NCI-H1694 (cell line): ENCODE data around the gene ISM2.
"Not testable (repeated sequence)": the region's sequence is repeated elsewhere in the genome, so short reads cannot be mapped to it uniquely, and the experiment has no call there.

Experiments used
- DNase-seq: peaks from one replicate; lab custom pipeline; 2025; lab: John Stamatoyannopoulos, UW

Gene ISM2

DNA sequence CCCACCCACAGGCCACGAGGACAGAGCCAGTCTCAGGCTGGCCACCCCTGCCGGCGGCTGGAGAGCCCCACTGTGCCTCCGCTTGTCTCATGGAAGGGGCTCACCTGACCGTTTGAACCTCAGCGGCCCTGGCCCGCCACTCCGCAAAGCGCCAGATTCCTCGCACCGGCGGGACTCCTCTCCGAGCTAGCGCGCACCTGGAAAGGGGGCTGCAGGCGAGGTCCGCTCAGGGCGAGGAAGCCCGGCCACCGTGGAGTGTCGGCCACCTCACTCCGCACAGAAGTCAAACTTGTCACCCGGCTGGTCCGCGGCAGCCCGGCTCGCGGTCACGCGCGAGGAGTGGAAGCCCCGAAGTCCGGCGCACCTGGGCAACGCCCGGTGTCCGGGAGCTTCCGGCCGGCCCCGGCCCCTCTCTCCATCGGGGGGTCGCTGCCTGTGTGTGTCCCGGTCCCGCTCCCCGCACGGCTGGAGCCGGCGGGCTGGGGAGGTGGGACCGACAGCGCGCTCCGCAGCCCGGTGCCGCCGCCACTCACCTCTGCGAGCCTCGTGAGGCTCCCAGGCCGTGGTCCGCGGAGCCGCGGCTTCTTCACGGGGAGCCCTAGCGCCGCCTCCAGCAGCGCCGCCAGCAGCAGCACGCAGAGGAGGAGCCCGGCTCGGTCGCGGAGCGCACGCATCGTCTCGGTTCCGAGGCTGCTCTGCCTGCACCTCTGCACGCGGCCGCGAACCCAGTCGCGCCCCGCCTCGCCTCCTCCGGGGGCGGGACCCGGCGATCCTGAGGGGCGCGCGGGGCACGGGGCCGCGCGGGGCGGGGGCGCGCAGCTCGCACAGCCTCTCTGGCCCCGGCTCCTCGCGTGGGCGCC is at the start of gene ISM2:
Gene ISM2, minus strand, starts transcription at position 697 of the 860 bp plus-strand sequence. Its CDS starts 23 bp downstream, at position 674.
- peak; percentile 33 for DNase-seq

DNA sequence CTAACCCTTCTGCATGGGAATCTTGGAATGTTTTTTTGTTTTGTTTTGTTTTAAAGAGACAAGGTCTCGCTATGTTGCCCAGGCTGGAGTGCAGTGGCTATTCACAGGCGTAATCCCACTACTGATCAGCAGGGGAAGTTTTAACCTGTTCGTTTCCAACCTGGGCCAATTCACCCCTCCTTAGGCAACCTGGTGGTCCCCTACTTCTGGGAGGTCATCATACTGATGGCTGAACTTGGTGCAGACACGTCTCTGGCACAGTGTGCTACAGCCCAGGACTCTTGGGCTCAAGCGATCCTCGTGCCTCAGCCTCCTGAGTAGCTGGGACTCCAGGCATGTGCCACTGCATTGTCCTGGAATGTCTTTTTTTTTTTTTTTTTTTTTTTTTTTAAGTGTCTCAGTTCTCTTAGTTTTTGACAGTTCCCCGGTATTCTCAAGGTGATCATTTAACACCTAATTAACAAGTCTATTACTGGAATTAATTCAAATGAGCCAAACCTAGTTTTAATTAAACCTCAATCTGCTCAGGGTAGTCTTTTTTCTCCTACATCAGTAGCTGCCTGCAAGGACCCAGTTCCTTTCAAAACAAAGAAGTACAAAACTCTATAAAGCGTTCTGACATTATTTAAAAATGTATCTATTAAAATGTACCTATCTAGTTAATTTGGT is 49.0 kb upstream of the ISM2 start:
- no peak for DNase-seq

DNA sequence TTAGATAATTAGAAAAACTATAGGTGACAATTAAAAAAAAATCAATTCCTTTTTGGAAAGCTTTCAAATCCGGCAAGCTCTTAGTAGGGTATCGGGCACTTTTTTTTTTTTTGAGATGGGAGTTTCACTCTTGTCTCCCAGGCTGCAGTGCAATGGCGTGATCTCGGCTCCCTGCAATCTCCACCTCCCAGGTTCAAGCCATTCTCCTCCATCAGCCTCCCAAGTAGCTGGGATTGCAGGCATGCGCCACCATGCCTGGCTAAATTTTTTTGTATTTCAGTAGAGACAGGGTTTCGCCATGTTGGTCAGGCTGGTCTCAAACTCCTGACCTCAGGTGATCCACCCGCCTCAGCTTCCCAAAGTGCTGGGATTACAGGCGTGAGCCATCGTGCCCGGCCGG is 46.6 kb upstream of the ISM2 start:
- not testable (repeated sequence) for DNase-seq

DNA sequence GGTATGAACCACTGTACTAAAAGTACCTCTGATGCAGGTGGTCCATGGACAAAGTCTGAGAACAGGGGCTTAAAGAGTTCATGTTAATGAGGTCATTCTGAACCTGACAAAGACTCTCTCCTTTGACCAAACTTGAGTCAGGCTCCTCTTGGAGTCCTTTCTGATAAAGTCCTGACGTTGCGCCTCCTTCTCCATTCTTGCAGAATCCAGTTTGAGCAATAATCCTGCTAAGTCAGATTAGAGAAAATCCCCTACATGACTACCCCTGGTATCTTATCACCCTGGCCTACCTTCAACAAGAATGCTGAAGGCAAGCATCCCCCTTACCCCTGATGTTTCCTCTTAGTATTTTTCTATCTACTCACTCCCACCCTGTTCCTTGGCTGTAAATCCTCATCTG is 46.0 kb upstream of the ISM2 start:
- DNase-seq, result no peak

DNA sequence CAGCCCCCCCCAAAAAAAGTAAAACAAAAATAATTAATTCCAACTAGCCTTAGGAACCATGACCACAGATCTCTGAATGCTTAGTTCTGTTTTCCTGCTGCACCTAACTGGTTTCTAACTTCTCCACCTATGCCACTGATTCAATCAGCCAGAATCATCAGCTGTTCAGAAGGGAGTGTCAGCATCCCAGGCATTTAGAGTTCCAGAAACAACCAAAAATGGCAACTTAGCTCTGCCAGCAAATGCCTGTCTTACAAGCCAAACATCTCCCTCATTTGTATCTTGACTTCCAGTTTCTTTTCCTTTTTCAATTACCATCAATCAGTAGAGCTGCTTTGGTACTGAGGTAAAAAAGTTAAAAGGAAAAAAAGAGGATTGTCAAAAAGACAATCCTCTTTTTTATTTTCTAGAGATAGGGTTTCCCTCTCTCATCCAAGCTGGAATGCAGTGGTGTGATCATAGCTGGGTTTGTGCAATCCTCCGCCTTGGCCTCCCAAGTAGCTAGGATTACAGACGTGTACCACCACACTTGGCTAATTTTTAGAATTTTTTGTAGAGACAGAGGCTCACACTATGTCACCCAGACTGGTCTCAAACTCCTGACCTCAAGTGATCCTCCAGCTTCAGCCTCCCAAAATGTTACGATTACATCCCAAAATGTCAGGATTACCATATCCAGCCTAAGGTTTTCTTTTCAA is 45.2 kb upstream of the ISM2 start:
- DNase-seq, result no peak

DNA sequence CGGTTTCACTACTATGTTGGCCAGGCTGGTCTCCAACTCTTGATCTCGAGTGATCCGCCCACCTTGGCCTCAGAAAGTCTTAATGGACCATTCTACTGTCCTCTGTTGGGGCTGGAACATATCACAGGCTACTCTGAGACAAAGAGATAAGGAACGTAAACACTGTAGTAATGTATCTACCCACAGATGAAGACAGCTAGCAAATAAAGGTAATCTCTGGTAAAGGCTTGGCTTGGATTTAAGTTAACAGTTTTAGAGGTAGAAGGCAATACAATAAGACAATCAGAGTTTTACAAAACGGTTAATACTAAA is 44.6 kb upstream of the ISM2 start:
- DNase-seq, result no peak

DNA sequence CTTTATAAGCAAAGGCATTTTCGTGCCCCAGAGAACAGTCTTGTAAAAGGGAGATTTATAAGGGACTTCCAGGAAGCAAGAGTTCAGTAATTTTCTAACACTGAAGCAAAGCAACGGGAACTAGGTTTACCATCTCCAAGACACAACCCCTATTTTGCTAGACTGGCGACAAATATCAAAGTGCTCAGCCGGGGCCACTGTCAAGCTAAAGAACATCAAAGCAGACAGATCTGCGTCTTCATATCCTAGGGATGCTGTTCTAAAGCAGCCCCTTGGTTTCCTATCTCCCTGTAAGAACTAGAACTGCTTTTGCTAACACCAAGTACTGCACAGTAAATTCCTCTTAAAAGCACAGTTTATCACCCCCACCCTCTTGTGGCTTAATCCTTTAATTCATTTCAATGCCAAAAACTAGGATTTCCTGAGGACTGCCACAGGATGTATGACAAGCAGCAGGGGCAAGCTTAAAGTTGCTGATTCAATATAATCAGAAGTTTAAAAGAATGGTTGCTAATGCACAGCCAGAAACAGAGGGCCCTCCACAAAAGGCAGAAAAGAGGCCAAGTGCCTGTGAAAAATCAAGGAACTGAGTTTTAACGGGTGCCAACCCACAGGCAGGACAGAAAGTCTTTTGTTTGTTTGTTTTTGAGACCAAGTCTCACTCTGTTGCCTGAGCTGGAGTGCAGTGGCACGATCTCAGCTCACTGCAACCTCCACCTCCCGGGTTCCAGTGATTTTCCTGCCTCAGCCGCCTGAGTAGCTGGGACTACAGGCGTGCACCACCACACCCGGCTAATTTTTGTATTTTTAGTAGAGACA is 44.0 kb upstream of the ISM2 start:
- no peak for DNase-seq

DNA sequence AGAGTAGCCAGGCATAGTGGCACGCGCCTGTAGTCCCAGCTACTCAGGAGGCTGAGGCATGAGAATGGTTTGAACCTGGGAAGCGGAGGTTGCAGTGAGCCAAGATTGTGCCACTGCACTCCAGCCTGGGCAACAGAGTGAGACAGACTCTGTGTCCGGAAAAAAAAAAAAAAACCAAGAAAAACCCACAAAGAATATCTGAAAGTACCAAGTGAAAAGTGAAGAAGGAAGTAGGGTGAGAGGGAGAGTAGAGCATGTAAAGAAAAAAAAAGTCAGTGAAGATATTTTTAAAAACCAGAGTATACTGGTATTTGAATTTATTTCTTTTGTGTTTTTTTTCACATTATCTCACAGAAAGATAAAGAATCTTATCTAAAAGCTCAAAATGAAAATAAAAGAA is 43.3 kb upstream of the ISM2 start:
- DNase-seq, result no peak

DNA sequence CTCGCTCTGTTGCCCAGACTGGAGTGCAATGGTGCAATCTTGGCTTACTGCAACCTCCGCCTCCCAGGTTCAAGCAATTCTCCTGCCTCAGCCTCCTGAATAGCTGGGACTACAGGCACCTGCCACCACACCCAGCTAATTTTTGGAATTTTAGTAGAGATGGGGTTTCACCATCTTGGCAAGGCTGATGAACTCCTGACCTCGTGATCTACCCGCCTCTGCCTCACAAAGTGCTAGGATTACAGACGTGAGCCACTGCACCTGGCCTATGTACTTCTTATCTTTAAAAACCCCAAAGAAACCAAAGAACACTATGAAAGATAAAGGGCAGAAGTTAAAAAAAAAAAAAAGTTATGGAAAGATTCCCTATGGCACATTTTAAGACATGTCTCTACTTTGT is 38.3 kb upstream of the ISM2 start:
- DNase-seq, result not testable (repeated sequence)

DNA sequence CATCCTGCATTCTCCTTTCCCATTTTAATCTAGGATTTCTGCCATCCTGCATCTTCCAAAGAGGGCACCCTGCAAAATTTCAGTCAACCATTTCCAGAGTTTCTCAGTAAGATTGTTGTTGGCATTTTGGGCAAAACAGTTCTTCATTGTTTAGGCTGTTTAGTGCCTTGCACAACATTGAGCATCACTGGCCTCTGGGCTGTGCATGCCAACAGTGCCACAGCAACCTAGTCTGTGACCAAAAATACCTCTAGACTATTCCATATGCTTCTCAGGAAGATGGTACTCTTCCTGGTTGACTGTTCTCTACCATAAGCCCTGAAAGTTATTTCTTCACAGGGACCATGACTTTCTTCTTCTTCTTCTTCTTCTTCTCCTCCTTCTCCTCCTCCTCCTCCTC is 32.5 kb upstream of the ISM2 start:
- no peak for DNase-seq

DNA sequence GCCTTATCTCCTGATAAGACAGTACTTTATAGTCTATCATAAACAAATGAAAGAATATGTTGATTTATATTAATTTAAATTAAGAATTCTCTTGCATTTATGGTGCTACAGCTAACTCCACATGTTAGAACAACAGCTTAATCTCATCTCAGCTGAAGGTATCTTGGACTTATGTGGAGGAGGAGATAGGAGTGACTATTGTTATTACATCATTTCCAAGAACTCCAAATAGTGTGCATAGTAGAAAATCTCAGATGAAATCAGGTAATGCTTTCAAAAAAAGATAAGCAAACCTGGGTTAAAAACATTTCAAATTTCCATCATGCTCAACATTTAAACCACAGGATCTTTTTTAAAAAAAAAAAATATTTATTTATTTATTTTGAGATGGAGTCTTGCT is 31.3 kb upstream of the ISM2 start:
- DNase-seq, result no peak

DNA sequence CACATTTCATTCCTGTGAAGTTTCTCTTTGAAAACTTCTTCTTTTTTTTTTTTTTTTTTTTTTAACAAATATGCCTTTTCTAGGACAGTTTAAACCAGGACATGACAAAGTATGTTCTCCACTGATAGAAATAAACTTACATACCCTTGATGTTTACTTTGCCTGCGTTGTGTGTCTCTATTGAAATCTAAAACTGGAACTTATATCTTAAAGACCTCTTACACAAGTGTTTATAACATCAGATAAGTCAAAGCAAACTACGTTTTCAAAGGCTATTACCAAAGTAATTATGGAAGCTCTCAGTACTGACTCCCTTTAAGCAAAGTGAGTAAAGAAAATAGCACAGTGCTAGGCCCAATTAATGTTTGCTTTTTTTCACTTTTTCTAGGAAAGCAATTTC is 30.6 kb upstream of the ISM2 start:
- no peak for DNase-seq

DNA sequence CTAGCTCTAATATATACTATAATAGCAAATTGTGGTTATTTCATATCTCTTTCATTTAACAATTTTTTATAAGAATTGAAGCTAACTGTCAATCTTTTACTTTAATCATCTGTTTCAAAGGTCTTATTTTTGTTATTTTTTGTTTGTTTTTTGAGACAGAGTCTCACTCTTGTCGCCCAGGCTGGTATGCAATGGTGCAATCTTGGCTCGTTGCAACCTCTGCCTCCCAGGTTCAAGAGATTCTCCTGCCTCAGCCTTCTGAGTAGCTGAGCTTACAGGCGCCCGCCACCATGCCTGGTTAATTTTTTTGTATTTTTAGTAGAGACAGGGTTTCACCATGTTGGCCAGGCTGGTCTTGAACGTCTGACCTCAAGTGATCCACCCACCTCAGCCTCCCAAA is 30.1 kb upstream of the ISM2 start:
- DNase-seq, result not testable (repeated sequence)

DNA sequence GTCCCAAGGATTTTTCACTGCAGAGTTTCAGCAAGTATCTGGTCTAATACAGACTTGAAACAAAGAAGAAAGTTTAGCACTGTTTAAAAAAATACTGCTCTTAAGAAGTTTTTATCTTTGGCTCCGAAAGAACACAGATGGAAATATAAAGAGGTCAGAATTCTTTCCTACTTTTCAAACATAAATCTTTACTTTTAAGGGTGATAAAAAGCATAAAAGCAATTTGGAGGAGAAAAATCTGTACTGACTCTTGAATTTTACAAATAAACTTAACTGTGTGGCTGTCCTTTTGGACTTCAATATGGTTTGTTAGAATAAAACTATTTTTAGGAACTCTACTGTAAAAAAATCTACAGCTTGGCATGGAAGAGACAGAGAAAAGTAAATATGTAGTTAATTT is 27.6 kb upstream of the ISM2 start:
- no peak for DNase-seq

DNA sequence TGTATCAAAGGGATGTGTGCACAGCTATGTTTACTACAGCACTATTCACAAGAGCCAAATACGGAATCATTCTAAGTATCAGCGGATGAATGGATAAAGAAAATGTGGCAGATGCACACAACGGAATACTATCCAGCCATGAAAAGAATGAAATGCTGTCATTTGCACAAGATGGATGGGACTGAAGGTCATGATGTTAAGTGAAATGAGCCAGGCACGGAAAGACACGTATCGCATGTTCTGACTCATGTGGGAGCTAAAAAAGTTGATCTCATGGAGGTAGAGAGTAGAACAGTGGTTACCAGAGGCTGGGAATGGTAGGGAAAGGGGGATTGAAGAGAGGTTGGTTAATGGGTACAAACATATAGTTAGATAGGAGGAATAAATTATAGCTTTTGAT is 25.9 kb upstream of the ISM2 start:
- DNase-seq, result no peak

DNA sequence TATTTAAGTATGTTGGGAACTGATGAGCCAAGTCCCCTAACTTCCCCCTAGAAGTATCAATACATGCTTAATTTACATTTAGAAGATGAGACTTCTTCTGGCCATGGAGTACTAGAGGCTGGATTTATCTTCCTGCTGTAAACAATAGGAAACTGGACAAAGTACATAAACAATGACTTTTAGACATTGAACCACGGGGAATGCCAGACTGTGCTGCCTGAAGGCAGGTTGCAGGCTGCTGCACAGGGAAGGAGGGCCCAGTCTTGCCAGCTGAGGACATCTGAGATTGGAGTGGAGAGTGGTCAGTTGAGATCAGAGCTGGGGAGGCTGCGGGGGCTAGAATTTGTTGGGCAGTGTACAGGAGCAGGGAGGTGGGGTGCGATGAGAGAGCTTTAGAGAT is 24.5 kb upstream of the ISM2 start:
- no peak for DNase-seq

DNA sequence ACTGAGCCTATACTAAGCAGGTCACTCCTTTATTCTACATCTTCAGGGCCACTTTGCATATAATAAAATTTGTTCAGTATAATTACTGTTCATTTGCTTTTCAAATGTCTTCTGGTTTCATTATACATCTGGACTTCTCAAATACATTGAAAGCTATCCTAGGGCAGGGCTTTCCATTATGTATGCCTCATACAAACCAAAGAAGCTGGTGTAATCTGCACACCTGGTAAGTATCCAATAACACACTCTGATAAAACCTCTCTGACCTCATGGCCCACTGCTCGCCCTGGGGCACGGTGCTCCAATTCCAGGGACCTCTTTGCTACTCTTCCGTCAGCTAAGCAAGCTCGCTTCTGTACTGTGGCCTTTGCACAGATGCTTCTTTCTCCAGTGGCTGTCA is 21.9 kb upstream of the ISM2 start:
- no peak for DNase-seq

DNA sequence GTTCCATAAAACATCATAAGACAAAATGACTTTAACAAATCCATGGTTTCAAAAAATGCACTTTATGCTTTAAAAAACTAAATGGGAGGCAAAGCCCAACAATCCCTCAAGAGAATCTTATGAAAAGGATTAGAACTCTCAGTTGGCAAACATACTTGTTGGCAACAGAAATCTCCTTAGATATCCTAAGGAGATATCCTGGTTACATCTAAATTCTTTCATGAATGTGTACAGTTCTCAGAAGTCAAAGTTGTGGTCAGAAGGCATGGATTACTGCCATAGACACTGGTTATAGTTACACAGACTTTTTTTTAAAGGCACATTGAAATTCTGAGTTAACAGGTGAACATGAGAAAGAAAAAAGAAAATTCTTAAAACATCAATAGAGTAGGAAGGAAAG is 17.5 kb upstream of the ISM2 start:
- no peak for DNase-seq

DNA sequence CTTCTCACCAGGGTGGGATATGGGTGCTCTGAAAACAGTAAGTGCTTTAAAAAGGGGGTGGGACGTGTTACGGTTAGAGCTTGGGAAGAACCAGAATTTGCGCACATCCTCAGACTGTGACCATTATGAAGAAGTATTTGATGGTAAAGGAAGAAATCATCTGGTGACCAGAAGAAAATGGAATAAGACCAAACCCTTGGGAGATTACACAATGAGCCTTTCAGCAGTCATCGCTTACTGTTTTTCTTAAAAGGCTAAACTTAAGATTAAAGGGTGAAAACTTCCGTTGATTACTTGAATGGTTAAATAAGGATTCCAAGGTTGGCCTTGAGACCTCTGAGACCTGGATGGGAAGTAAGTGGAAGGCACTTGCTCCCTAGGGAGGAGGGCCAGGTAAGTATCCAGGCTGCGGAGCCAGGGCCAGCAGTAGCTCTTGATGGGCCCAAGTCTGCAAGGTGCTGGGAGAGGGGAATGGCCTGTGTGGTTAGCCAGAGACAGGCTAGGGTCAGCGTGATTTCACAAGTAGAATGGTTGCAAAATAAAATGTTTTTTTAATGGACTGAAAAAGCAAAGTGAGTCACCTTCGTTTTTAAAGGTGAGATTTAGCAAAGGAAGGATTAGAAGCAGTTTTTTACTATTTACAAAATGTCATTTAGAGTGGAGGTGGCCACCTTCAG is 13.0 kb upstream of the ISM2 start:
- DNase-seq, result no peak

DNA sequence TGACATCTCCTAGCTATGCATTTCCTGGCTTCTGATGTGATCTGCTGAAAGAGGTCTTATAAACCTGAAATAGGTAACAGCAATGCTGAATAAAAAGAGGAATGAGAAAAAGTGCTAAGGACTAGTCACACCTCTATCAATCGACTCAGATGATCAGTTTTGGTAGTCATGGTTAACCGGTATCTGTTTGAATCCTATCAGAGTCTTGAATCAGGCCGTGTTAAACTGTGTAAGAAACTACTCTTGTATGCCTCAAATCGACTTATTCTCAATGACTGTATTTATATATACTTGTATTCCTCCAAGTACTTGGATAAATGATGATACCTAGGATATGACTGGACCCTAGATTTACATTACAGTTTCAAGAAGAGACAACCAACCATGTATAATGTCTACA is 10.8 kb upstream of the ISM2 start:
- no peak for DNase-seq

DNA sequence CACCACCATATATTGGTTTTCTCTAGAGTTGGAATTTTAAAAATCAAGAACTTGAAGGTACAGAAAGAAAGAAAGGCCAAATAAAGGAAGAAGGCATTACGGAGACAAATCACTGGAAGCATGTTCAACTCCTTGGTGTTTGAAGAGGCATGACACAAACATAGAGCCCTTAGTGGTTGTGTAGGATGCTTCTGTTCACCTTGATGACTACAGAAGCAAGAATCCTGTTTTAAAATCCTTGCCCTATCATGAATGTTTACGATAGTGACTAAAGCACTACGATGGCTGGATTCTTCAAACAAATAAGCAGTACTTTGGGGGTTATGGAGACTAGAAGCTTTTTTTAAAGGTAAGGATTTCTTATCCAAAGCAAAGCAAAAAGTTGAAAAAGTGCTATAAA is 10.3 kb upstream of the ISM2 start:
- DNase-seq, result no peak

DNA sequence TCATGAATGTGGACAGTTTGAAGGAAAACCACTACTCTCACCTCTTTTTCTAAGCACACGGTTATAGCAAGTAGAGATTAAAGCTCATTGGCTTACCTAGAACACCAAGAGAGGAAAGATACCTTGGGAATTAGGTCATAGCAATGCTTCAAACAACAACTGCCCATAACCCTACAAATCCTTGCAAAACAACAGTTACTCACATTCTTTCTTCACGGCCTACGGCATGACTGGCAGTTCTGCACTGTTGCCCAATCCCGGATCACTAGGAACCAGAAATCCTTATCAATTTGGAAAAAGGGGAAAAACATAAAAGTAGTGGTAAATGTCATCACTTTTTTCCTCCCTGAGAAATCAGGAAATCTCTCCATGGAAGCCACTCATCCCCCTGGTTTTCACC is 9.6 kb upstream of the ISM2 start:
- no peak for DNase-seq
